ENCODE results near the gene BSDC1.

DNA sequence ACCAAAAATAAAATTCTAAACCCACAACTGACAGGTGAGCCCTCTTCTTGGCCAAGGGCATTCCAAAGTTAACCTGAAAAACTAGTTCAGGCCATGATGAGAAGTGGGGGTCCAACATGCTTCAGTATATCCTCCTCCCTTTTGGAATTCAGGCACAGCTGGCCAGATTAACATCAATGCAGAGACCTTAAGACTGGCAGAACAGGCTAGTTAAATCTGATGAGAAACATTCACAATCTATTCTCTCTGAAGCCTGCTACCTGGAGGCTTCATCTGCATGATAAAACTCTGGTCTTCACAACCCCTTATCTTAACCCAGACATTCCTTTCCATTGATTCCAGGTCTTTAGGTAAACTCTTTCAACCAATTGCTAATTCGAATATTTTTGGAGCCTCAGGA, 43.9 kb upstream of the BSDC1 start:
- TF ChIP-seq, protein P1, sequence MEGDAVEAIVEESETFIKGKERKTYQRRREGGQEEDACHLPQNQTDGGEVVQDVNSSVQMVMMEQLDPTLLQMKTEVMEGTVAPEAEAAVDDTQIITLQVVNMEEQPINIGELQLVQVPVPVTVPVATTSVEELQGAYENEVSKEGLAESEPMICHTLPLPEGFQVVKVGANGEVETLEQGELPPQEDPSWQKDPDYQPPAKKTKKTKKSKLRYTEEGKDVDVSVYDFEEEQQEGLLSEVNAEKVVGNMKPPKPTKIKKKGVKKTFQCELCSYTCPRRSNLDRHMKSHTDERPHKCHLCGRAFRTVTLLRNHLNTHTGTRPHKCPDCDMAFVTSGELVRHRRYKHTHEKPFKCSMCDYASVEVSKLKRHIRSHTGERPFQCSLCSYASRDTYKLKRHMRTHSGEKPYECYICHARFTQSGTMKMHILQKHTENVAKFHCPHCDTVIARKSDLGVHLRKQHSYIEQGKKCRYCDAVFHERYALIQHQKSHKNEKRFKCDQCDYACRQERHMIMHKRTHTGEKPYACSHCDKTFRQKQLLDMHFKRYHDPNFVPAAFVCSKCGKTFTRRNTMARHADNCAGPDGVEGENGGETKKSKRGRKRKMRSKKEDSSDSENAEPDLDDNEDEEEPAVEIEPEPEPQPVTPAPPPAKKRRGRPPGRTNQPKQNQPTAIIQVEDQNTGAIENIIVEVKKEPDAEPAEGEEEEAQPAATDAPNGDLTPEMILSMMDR (IDR thresholded peaks at IDR 0.05; ENCODE audit: poor library complexity, severe bottlenecking): no peak
- TF ChIP-seq POLR2AphosphoS5 (IDR thresholded peaks at IDR 0.05) (no peak), EP300 (conservative IDR thresholded peaks at IDR 0.05; ENCODE audit: poor library complexity, severe bottlenecking) (no peak), SMC3 (conservative IDR thresholded peaks at IDR 0.05; ENCODE audit: poor library complexity) (no peak), RAD21 (conservative IDR thresholded peaks at IDR 0.05) (no peak)
